Neural cell (in vitro differentiated cells): ENCODE results near the gene KIRREL3.

Experiments
- EZH2 ChIP-seq: fragments of 200-600, 300-800 bp; shearing (Covaris generic), sonication (generic); IDR thresholded peaks from 2 replicates; pipeline ENCODE4 v1.6.1; 2014; ENCODE audit warnings: antibody characterized with exemption, low read length, borderline replicate concordance, mild to moderate bottlenecking; ENCODE audit not compliant: insufficient read depth, poor library complexity, severe bottlenecking
- TF ChIP-seq, protein P1 (sequence below): fragments of 450-650 bp; IDR thresholded peaks from 2 replicates; pipeline ENCODE4 v1.5.1; 2014; ENCODE audit warnings: antibody characterized with exemption, mild to moderate bottlenecking, moderate library complexity; ENCODE audit not compliant: poor library complexity, severe bottlenecking

DNA sequence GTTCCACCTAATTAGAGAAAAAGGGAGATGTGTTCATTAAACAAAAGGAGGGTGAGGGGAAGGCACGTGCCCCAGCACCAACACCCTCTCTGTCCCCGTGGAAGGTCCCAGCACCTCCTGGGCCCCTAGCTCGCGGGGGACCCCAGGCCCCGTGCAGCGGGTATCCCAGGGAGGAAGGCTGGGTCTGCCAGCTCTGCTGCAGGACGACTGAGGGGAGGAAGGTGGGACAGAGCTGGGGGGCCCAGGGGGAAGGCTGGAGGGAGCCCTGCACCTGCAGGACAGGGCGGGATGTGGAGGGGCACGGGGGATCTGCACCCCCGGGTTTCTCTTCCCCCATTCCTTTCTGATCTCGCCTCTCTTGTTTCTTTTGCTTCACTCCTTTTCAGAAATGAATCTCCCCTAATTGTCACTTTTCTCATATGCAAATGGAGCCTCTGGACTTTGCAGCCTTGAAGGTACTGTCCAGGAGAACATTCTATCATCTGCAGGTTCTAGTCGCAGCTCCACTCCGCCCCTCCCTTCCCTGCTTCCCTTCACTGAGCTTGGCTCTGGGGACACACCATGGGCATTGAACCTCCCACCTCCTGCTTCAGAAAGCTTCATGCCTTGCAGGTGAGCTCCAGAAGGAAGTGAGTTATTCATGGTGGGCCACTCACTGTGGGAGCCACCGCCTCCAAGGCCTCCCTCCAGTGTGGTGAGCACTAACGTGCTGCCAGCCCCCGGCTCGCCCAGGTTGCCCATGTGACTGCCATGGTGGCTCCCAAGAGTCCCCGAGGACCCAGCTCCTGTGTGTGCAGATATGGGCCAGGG is 534.1 kb downstream of the KIRREL3 start:
- TF ChIP-seq, protein P1, sequence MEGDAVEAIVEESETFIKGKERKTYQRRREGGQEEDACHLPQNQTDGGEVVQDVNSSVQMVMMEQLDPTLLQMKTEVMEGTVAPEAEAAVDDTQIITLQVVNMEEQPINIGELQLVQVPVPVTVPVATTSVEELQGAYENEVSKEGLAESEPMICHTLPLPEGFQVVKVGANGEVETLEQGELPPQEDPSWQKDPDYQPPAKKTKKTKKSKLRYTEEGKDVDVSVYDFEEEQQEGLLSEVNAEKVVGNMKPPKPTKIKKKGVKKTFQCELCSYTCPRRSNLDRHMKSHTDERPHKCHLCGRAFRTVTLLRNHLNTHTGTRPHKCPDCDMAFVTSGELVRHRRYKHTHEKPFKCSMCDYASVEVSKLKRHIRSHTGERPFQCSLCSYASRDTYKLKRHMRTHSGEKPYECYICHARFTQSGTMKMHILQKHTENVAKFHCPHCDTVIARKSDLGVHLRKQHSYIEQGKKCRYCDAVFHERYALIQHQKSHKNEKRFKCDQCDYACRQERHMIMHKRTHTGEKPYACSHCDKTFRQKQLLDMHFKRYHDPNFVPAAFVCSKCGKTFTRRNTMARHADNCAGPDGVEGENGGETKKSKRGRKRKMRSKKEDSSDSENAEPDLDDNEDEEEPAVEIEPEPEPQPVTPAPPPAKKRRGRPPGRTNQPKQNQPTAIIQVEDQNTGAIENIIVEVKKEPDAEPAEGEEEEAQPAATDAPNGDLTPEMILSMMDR, result no peak
- no peak for TF ChIP-seq EZH2
